ENCODE measurements around the gene EPOP. TPM values are rescaled to one million over a fixed set of nuclear protein-coding genes. Genes with fewer than 3 reads are reported as not detected.

Gene EPOP
- total and polyA plus RNA-seq, 2 donors (not counting 3 experiments of a cell fraction or from before 2014, with no cell fraction given): 0.43 to 2.9 TPM

DNA sequence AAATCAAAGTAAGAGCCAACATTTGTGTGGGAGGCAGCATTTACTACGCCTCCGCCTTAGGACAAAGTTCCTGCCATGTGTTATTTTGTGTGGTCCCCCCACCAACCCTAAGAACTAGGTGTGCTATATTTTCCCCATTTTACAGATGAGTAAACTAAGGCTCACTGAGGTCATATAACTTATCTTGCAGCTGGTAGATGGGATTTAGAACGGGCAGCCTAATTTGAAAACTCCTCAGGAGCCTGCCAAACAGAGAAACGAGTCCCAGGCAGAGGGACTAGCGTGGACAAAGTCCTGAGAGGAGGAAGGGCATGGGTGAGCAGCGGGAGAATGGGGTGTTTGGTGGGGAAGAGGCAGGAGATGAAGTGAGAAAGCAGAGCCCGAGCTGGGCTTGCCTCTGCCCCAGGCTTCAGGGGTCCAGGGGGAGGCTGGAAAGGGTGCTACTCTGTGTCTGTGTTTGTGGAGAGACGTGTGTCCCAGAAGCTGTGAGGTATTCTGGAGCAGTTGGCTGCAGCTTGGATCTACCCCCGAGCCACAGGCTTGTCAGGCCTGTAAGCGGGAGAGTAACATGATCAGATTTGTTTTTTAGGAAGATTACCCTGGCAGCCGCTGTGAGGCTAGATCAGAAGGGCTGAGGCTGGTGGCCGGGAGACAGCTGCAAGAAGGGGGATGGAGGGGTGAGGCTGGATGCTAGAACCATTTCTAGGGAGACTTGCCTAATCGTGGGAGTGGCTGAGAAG lies 35.3 kb upstream of the EPOP start:
- Histone ChIP-seq H3K27me3 (ENCODE audit: control insufficient read depth in 2 of 2, insufficient read depth in 2 of 2, low read length in 2 of 2) (no peaks in the 10 kb centered on the region), H2AFZ (ENCODE audit: low read depth, low read length) (no peak overlapping the region), H3K79me2 (ENCODE audit: control insufficient read depth, insufficient read depth, low read length) (peaks cover 16% of the 10 kb centered on the region), H3K9ac (replicated peaks; ENCODE audit: extremely low read depth, insufficient read depth, low read length) (no peak overlapping the region), H3K9me3 (replicated peaks; ENCODE audit: control insufficient read depth, insufficient read depth, low read length) (no peaks in the 10 kb centered on the region), H3K4me3 (replicated peaks in 1 of 3; ENCODE audit: insufficient read depth in 1 of 3, low read depth in 1 of 3, low read length in 3 of 3) (no peak overlapping the region), H3K9me1 (replicated peaks; ENCODE audit: control insufficient read depth, extremely low read depth, insufficient read depth, low read length) (no peaks in the 10 kb centered on the region), H3K36me3 (ENCODE audit: control insufficient read depth in 2 of 2, extremely low read depth in 1 of 2, insufficient read depth in 2 of 2, low read length in 2 of 2) (peaks cover 0 to 29% of the 10 kb centered on the region in 2 experiments), H3K4me1 (ENCODE audit: control insufficient read depth, extremely low read depth, insufficient read depth, low read length) (peaks cover 12% of the 10 kb centered on the region), H3K4me2 (ENCODE audit: insufficient read depth, low read length) (no peak overlapping the region), H3K27ac (ENCODE audit: insufficient read depth, low read depth, low read length) (no peak overlapping the region), H4K20me1 (replicated peaks; ENCODE audit: control insufficient read depth, extremely low read depth, insufficient read depth, low read length) (no peaks in the 10 kb centered on the region)
- FAIRE-seq: no peak
- no TSS peak for BruUV-seq (replicated peaks)
- POLR2A ChIA-PET: no interaction called here
- CTCF ChIA-PET: interaction anchor here (0.6 to 2.1 kb wide), 5 partner anchors 18 to 38 kb away, joined by 3 to 10 read pairs (median 3); no protein-coding TSS in a partner anchor
- dilution Hi-C loops (cut with MboI; ENCODE audit: extremely low pct_ligation_motif_present, low sequenced_read_pairs): no loop called here
- intact Hi-C loops (cut with micrococcal nuclease): no loop called here
- no peak for DNase-seq (ENCODE audit: low read depth, low spot score)
- TF ChIP-seq EZH2 (IDR thresholded peaks at IDR 0.05; ENCODE audit: borderline replicate concordance, low read depth, low read length, severe bottlenecking): no peak
- no peak for TF ChIP-seq MYC (IDR thresholded peaks at IDR 0.05; ENCODE audit: low read depth, low read length)
- TF ChIP-seq, protein P1, sequence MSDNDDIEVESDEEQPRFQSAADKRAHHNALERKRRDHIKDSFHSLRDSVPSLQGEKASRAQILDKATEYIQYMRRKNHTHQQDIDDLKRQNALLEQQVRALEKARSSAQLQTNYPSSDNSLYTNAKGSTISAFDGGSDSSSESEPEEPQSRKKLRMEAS (IDR thresholded peaks at IDR 0.05; ENCODE audit: insufficient read depth, insufficient read length): no peak
- TF ChIP-seq POLR2AphosphoS5 (IDR thresholded peaks at IDR 0.05; ENCODE audit: insufficient read depth, low read depth, low read length): no peak
- TF ChIP-seq POLR2A (IDR thresholded peaks at IDR 0.05; ENCODE audit: low read depth, low read length): no peak
- TF ChIP-seq, protein P2, sequence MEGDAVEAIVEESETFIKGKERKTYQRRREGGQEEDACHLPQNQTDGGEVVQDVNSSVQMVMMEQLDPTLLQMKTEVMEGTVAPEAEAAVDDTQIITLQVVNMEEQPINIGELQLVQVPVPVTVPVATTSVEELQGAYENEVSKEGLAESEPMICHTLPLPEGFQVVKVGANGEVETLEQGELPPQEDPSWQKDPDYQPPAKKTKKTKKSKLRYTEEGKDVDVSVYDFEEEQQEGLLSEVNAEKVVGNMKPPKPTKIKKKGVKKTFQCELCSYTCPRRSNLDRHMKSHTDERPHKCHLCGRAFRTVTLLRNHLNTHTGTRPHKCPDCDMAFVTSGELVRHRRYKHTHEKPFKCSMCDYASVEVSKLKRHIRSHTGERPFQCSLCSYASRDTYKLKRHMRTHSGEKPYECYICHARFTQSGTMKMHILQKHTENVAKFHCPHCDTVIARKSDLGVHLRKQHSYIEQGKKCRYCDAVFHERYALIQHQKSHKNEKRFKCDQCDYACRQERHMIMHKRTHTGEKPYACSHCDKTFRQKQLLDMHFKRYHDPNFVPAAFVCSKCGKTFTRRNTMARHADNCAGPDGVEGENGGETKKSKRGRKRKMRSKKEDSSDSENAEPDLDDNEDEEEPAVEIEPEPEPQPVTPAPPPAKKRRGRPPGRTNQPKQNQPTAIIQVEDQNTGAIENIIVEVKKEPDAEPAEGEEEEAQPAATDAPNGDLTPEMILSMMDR (IDR thresholded peaks at IDR 0.05; ENCODE audit: extremely low read depth in 1 of 2, insufficient read depth in 1 of 2, low read depth in 1 of 2, low read length in 2 of 2): no peak
- no peak for TF ChIP-seq JUN (IDR thresholded peaks at IDR 0.05; ENCODE audit: borderline replicate concordance, insufficient read depth, insufficient read length, low read depth)
- TF ChIP-seq GATA2 (IDR thresholded peaks at IDR 0.05; ENCODE audit: insufficient read depth, insufficient read length, low read depth, low read length): no peak
- TF ChIP-seq FOS (IDR thresholded peaks at IDR 0.05; ENCODE audit: borderline replicate concordance, insufficient read depth, low read length): no peak

Data from endothelial cell of umbilical vein (primary cell).